Left lung (tissue), 10 donors: ENCODE results near the gene TTYH2. TPM values are rescaled to one million over a fixed set of nuclear protein-coding genes. Genes with fewer than 3 reads are reported as not detected.

Source experiments
- ATAC-seq: fragments of 200-7000 bp; cut with Tn5 transposase; one replicate; pipeline ENCODE4 v1.9.1; 2020; ENCODE audit warnings: moderate library complexity
- DNase-seq, 4 donors: peaks; one replicate each; pipeline ENCODE4 v3.0.0-alpha.2; 2013 to 2020
- H3K27ac ChIP-seq, 2 donors: fragments of 200-600 bp; sonication (generic) in 1 of 2; one replicate each; pipeline versions ENCODE4 v1.5.0 to v1.8.0; 2020 to 2021
- H3K27me3 ChIP-seq, 2 donors: fragments of 200-600 bp; sonication (generic) in 1 of 2; one replicate each; pipeline versions ENCODE4 v1.5.0 to v1.8.0; 2020 to 2021
- H3K36me3 ChIP-seq, 2 donors: fragments of 200-600 bp; sonication (generic) in 1 of 2; one replicate each; pipeline versions ENCODE4 v1.5.0 to v1.8.0; 2020 to 2021
- H3K4me1 ChIP-seq, 2 donors: fragments of 200-600 bp; one replicate each; pipeline ENCODE4 v1.8.0; 2021
- H3K4me3 ChIP-seq, 2 donors: fragments of 200-600 bp; sonication (generic) in 1 of 2; one replicate each; pipeline versions ENCODE4 v1.5.0 to v1.8.0; 2020 to 2021; ENCODE audit warnings: mild to moderate bottlenecking in 1 of 2
- H3K9me3 ChIP-seq, 2 donors: fragments of 200-600 bp; sonication (generic) in 1 of 2; one replicate each; pipeline versions ENCODE4 v1.5.0 to v1.8.0; 2020 to 2021
- CTCF ChIP-seq, 2 donors: fragments of 200-600 bp; sonication (generic) in 1 of 2; IDR thresholded peaks; one replicate each; pipeline versions ENCODE4 v1.5.0 to v1.8.0; 2021; ENCODE audit warnings: antibody characterized with exemption in 2 of 2
- intact Hi-C, 2 donors: fragments of 100-400 bp; cut with DNase I; formaldehyde crosslinking; loops; one replicate each; pipeline versions ENCODE4 v1.11.2 to v1.14.2; 2022
- polyA plus RNA-seq, 6 donors: library from polyadenylated mRNA; unstranded; fragments of 120-200 nt; gene quantifications; one replicate each; pipeline ENCODE4 v1.2.1, GENCODE V29; 2013; ENCODE audit not compliant: insufficient read length in 6 of 6
- total RNA-seq, 2 donors: library from RNA; stranded (reverse); fragmentation: NEBNext Ultra II Directional; extraction: Animal tissue kit (Norgen Biotek cat#: 25700); gene quantifications; one replicate each; pipeline ENCODE4 v1.2.1, GENCODE V29; 2021
- donor health status: DM: no; HTN: yes; CAD: no.
- donor health status: DM: no; HTN: no; CAD: no.

The TTYH2 gene
- total and polyA plus RNA-seq, 8 donors = 6.9 to 22.1 (median 16.5) TPM

DNA sequence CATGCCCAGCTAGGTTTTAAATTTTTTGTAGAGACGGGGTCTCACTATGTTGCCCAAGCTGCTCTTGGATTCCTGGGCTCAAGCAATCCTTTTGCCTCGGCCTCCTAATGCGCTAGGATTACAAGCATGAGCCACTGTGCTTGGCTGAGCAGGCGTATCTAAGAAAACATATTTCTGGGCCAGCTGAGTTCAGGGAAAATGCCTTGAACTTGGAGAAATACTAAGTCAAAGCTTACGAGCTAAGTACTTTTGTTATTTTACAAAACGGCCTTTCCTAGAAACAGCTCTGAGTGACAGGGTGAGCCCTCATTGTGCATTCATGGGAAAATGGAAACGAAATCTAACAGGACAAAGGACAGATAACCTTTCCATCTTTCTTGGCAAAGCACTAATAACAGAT is 85.4 kb downstream of the TTYH2 start:
- Histone ChIP-seq H3K9me3 (no peaks in the 10 kb centered on the region), H3K4me3 (no peak overlapping the region), H3K27ac (no peak overlapping the region), H3K27me3 (peaks cover 0 to 23% of the 10 kb centered on the region in 2 donors), H3K4me1 (no peaks in the 10 kb centered on the region), H3K36me3 (no peaks in the 10 kb centered on the region)
- no peak for DNase-seq
- no peak for TF ChIP-seq CTCF (IDR thresholded peaks at IDR 0.05)
- ATAC-seq = no peak
- intact Hi-C loops = loop anchor here in 1 of 2 donors (5.0 kb wide), 1 partner anchor 86 kb away; the partner anchor contains the start of gene TTYH2

GRCh38 chr17:74299226-74300009 is 86.0 kb downstream of the TTYH2 start:
- ATAC-seq (no peak), DNase-seq (no peak)
- Histone ChIP-seq H3K27me3 (peaks cover 0 to 23% of the 10 kb centered on the region in 2 donors), H3K9me3 (no peaks in the 10 kb centered on the region), H3K36me3 (no peaks in the 10 kb centered on the region), H3K27ac (no peak overlapping the region), H3K4me1 (no peaks in the 10 kb centered on the region), H3K4me3 (no peak overlapping the region)
- TF ChIP-seq CTCF (IDR thresholded peaks at IDR 0.05) = no peak
- intact Hi-C loops = loop anchor here in 1 of 2 donors (5.0 to 10.0 kb wide), 2 partner anchors 55 to 87 kb away; partner anchors contain the start of gene TTYH2

- TF ChIP-seq CTCF (IDR thresholded peaks at IDR 0.05) = no peak
- DNase-seq = no peak
- Histone ChIP-seq H3K27me3 (peaks cover 0 to 21% of the 10 kb centered on the region in 2 donors), H3K4me3 (no peak overlapping the region), H3K9me3 (peaks cover 0 to 15% of the 10 kb centered on the region in 2 donors), H3K36me3 (no peaks in the 10 kb centered on the region), H3K27ac (no peak overlapping the region), H3K4me1 (peaks cover 0 to 2% of the 10 kb centered on the region in 2 donors)
- ATAC-seq = no peak
- intact Hi-C loops = loop anchor here in 1 of 2 donors (10.0 kb wide), 1 partner anchor 51 kb away; no protein-coding TSS in a partner anchor
Measured at GRCh38 chr17:74303305-74303704, 89.9 kb downstream of the TTYH2 start.

DNA sequence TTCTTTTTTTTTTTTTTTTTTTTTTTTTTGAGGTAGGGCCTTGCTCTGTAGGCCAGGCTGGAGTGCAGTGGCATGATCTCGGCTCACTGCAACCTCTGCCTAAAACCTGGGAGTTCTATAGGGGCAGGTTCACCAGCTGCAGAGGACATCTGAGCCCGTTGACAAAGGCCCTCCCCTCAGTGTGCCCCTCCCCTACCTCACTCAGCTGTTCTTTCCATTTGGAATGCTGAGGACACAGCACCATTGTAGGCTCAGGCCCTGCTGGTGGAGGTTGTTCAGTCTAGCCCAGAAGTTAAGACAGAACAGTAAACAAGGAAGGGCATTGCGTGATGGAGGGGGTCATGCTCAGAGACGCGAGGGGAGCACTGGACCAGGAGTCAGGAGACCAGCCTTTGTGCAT is 90.8 kb downstream of the TTYH2 start:
- TF ChIP-seq CTCF (IDR thresholded peaks at IDR 0.05) = no peak
- H3K36me3 ChIP-seq = no peaks in the 10 kb centered on the region
- peaks cover 0 to 30% of the 10 kb centered on the region in 2 donors for H3K27me3 ChIP-seq
- H3K4me1 ChIP-seq = peaks cover 0 to 3% of the 10 kb centered on the region in 2 donors
- ATAC-seq (no peak), DNase-seq (no peak)
- H3K4me3 ChIP-seq = no peak overlapping the region
- H3K27ac ChIP-seq = no peak overlapping the region
- intact Hi-C loops = loop anchor here in 1 of 2 donors (10.0 kb wide), 1 partner anchor 51 kb away; no protein-coding TSS in a partner anchor
- peaks cover 0 to 15% of the 10 kb centered on the region in 2 donors for H3K9me3 ChIP-seq
